ENCODE measurements around the gene SLC23A2.

GRCh38 chr20:4956200-4956810 is 45.0 kb downstream of the SLC23A2 start:
- no peak for TF ChIP-seq TARDBP (IDR thresholded peaks at IDR 0.05)
- no peak for TF ChIP-seq BHLHE40 (IDR thresholded peaks at IDR 0.05; ENCODE audit: borderline replicate concordance)
- no peak for TF ChIP-seq NFRKB (IDR thresholded peaks at IDR 0.05)
- no peak for TF ChIP-seq FOXA1 (IDR thresholded peaks at IDR 0.05)
- TF ChIP-seq HDGF (IDR thresholded peaks at IDR 0.05; ENCODE audit: borderline replicate concordance), result no peak
- TF ChIP-seq FOXM1 (IDR thresholded peaks at IDR 0.05; ENCODE audit: borderline replicate concordance), result no peak
- TF ChIP-seq ZNF384 (IDR thresholded peaks at IDR 0.05), result no peak
- no peak for TF ChIP-seq LEF1 (IDR thresholded peaks at IDR 0.05; ENCODE audit: borderline replicate concordance)
- TF ChIP-seq SP1 (IDR thresholded peaks at IDR 0.05), result no peak
- TF ChIP-seq PKNOX1 (IDR thresholded peaks at IDR 0.05), result no peak
- TF ChIP-seq ELF4 (IDR thresholded peaks at IDR 0.05), result no peak
- no peak for TF ChIP-seq SUZ12 (IDR thresholded peaks at IDR 0.05)
- no peak for TF ChIP-seq FOXK2 (IDR thresholded peaks at IDR 0.05)
- no peak for TF ChIP-seq ARNT (IDR thresholded peaks at IDR 0.05)
